Esophagus squamous epithelium (tissue), 5 donors: ENCODE measurements around the gene DAPK1. TPM values are rescaled to one million over a fixed set of nuclear protein-coding genes. Genes with fewer than 3 reads are reported as not detected.

Source experiments
- DNase-seq: peaks from one replicate; lab custom pipeline; 2025; lab: John Stamatoyannopoulos, UW
- H3K27ac ChIP-seq, 4 donors: fragments of 200-600 bp; sonication (generic); one replicate each; pipeline ENCODE4 v1.5.1; 2016 to 2019; ENCODE audit warnings: mild to moderate bottlenecking in 1 of 4
- H3K27me3 ChIP-seq, 4 donors: fragments of 200-600 bp; sonication (generic); 1 replicate in 3 of 4; 2 replicates in 1 of 4; pipeline versions ENCODE4 v1.5.1 to v1.6.0; 2017 to 2021; ENCODE audit warnings: antibody characterized with exemption in 1 of 4
- H3K36me3 ChIP-seq, 3 donors: fragments of 200-600 bp; sonication (generic); one replicate each; pipeline ENCODE4 v1.5.1; 2016 to 2019
- H3K4me1 ChIP-seq, 3 donors: fragments of 200-600 bp; sonication (generic); one replicate each; pipeline ENCODE4 v1.5.1; 2017 to 2019
- H3K4me3 ChIP-seq, 4 donors: fragments of 200-600 bp; sonication (generic); 1 replicate in 3 of 4; 2 replicates in 1 of 4; pipeline ENCODE4 v1.5.1; 2016 to 2019; ENCODE audit warnings: mild to moderate bottlenecking in 2 of 4, moderate library complexity in 1 of 4
- H3K9me3 ChIP-seq, 3 donors: fragments of 200-600 bp; sonication (generic); one replicate each; pipeline ENCODE4 v1.5.1; 2016 to 2019
- CTCF ChIP-seq, 6 experiments: fragments of 450-650 bp in 4 of 6; fragments of 200-600 bp in 2 of 6; sonication (generic) in 2 of 6; IDR thresholded peaks; one replicate each; pipeline ENCODE4 v1.5.1; 2016 to 2019; ENCODE audit warnings: antibody characterized with exemption in 6 of 6, mild to moderate bottlenecking in 4 of 6, moderate library complexity in 4 of 6
- POLR2A ChIP-seq, 4 donors: fragments of 450-650 bp; IDR thresholded peaks; one replicate each; pipeline ENCODE4 v1.6.1; 2017; ENCODE audit warnings: antibody characterized with exemption in 4 of 4, mild to moderate bottlenecking in 4 of 4, moderate library complexity in 3 of 4
- WGBS, 2 donors: methylation state at CpG; one replicate each; pipeline ENCODE4 v1.1.5; 2018; 5-methylcytosine and 5-hydroxymethylcytosine counted together
- intact Hi-C: fragments of 100-400 bp; cut with DNase I; formaldehyde crosslinking; loops from one replicate; pipeline ENCODE4 v1.15.0; 2022
- total RNA-seq, 4 donors: library from RNA; depleted of rRNA; stranded (reverse); fragments of >200 nt; gene quantifications; one replicate each; pipeline ENCODE4 v1.1.0, GENCODE V29; 2016
- donor health status: DM: yes; HTN: yes; CAD: no.

DAPK1 gene
- total RNA-seq, 4 donors from 2014 or later = 2.2 to 14.5 (median 5.5) TPM

GRCh38 chr9:87682085-87682484, 184.4 kb downstream of the DAPK1 start:
- Histone ChIP-seq H3K9me3 (no peaks in the 10 kb centered on the region), H3K4me3 (no peak overlapping the region), H3K4me1 (peaks cover 0 to 20% (median 6%) of the 10 kb centered on the region in 3 donors), H3K27me3 (no peaks in the 10 kb centered on the region), H3K36me3 (peaks cover 0 to 11% (median 0%) of the 10 kb centered on the region in 3 donors), H3K27ac (no peak overlapping the region)
- TF ChIP-seq POLR2A (IDR thresholded peaks at IDR 0.05) (no peak), CTCF (IDR thresholded peaks at IDR 0.05) (no peak)
- WGBS, 2 donors = 35 to 63% methylated on average over 1 to 4 of the region's 4 CpGs
- intact Hi-C loops = loop anchor here (5.0 kb wide), 1 partner anchor 140 kb away; no protein-coding TSS in a partner anchor
- no peak for DNase-seq

GRCh38 chr9:87682618-87683017, 185.0 kb downstream of the DAPK1 start:
- Histone ChIP-seq H3K27ac (no peak overlapping the region), H3K4me1 (peaks cover 0 to 20% (median 6%) of the 10 kb centered on the region in 3 donors), H3K27me3 (no peaks in the 10 kb centered on the region), H3K36me3 (peaks cover 0 to 11% (median 0%) of the 10 kb centered on the region in 3 donors), H3K9me3 (no peaks in the 10 kb centered on the region), H3K4me3 (no peak overlapping the region)
- 48 to 50% methylated on average over 4 of the region's 4 CpGs for WGBS, 2 donors
- intact Hi-C loops = loop anchor here (5.0 kb wide), 1 partner anchor 140 kb away; no protein-coding TSS in a partner anchor
- no peak for DNase-seq
- TF ChIP-seq CTCF (IDR thresholded peaks at IDR 0.05) (no peak), POLR2A (IDR thresholded peaks at IDR 0.05) (no peak)

- WGBS, 2 donors = 60 to 84% methylated on average over 9 of the region's 24 CpGs
- H3K27me3 ChIP-seq = no peaks in the 10 kb centered on the region
- peaks cover 0 to 11% (median 0%) of the 10 kb centered on the region in 3 donors for H3K36me3 ChIP-seq
- H3K4me3 ChIP-seq = no peak overlapping the region
- TF ChIP-seq POLR2A (IDR thresholded peaks at IDR 0.05) (no peak), CTCF (IDR thresholded peaks at IDR 0.05) (no peak)
- H3K27ac ChIP-seq = no peak overlapping the region
- intact Hi-C loops = loop anchor here (5.0 kb wide), 1 partner anchor 138 kb away; no protein-coding TSS in a partner anchor
- peaks cover 0 to 20% (median 6%) of the 10 kb centered on the region in 3 donors for H3K4me1 ChIP-seq
- no peaks in the 10 kb centered on the region for H3K9me3 ChIP-seq
- DNase-seq = no peak
Observed at GRCh38 chr9:87683751-87684626, 186.3 kb downstream of the DAPK1 start.

- Histone ChIP-seq H3K4me3 (no peak overlapping the region), H3K4me1 (peaks cover 0 to 20% (median 6%) of the 10 kb centered on the region in 3 donors), H3K9me3 (no peaks in the 10 kb centered on the region), H3K36me3 (peaks cover 0 to 11% (median 0%) of the 10 kb centered on the region in 3 donors), H3K27ac (peak overlapping the region in 1 of 4 donors; percentile 15), H3K27me3 (no peaks in the 10 kb centered on the region)
- WGBS, 2 donors = 22 to 41% methylated on average over 5 to 9 of the region's 11 CpGs
- intact Hi-C loops = loop anchor here (5.0 kb wide), 1 partner anchor 138 kb away; no protein-coding TSS in a partner anchor
- DNase-seq = no peak
- TF ChIP-seq CTCF (IDR thresholded peaks at IDR 0.05) (peak; percentile 38 to 75 (median 62)), POLR2A (IDR thresholded peaks at IDR 0.05) (no peak)
Observed at GRCh38 chr9:87684627-87685219, 187.1 kb downstream of the DAPK1 start.
